GM19035 (cell line): ENCODE measurements around the gene TRAPPC1.

Source experiments
- ATAC-seq: cut with Tn5 transposase; IDR thresholded peaks from one replicate; pipeline ENCODE4 v1.9.1; 2021; ENCODE audit not compliant: unreplicated experiment

The TRAPPC1 gene

DNA sequence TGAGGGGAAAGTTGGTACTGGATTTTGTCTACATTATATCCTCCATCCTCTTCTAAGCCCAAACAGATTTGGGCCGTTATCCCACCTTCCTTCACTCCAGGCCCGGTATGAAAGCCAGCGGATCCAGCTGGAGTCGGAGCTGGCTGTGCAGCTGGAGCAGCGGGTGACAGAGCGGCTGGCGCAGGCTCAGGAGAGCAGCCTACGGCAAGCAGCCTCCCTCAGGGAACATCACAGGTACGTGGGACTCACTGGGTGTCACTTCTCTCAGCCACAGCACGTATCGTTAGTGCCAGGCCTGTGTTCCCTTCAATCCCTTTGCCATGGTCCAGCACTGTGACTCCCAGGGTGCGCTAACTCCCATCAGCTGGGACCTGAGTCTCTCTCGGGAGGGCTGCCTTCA, 11.5 kb upstream of the TRAPPC1 start:
- no peak for ATAC-seq

DNA sequence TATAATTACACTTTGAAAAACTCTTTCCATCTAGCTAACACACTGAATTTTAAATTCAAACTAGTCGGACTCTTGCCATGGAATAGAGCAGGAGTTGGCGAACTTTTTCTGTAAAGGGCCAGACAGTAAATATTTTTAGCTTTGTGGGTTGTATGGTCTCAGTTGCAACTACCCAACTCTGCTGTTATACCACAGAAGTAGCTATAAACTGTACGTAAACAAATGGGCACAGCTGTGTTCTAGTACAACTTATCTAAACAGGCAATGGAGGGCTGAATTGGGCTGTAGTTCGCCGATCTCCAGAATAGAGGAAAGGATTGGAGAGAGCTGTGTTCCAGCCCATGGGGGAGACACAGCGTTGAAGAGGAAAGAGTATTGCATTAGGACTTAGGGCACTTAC, 9.0 kb upstream of the TRAPPC1 start:
- ATAC-seq, result no peak

DNA sequence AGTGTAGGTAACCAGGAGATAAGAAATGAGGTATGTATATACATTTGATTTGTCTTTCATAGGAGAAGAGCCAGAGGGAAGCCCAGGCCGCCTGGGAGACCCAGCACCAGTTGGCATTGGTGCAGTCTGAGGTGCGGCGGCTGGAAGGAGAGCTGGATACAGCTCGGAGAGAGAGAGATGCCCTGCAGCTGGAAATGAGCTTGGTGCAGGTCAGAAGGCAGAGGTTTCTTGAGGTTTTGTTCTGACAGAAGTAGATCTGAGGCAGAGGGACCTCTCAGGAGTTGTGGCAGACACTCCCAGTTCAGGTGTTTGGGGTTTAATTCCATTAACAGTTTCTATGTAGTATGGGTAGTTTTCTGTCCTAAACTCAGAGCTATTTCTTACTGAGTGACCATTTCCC, 8.3 kb upstream of the TRAPPC1 start:
- no peak for ATAC-seq

DNA sequence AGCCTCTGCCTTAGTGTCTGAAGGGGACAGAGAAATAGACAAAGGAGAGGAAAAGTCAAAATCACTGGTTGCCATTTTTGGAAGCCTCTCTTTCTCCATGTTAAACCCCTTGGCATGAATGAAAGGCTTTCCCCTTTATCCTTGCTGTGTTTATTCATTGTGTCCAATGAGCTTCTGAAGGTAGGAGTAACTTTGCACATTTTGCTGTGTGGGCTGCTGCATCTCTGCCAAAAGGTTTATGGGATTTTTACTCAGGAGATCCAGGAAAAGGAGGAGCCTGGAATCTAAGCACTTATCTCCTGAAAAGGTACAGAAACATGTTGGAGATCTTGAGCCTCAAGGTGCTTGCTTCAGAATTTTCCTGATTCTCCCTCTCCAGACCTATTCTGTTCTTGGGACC, 4.1 kb upstream of the TRAPPC1 start:
- no peak for ATAC-seq

DNA sequence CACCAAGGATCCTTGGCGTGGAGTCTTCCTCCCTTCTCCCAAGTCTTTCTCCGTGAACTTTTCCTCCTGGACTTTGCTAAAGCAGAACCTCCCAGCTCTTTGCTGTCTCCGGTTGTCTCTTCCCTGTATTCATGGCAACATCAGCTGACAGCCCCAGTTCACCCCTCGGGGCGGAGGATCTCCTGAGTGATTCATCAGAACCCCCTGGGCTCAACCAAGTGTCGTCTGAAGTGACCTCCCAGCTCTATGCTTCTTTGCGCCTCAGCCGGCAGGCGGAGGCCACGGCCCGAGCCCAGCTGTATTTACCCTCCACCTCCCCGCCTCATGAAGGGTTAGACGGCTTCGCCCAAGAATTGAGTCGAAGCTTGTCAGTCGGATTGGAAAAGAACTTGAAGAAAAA, 1.2 kb upstream of the TRAPPC1 start:
- ATAC-seq, result no peak

DNA sequence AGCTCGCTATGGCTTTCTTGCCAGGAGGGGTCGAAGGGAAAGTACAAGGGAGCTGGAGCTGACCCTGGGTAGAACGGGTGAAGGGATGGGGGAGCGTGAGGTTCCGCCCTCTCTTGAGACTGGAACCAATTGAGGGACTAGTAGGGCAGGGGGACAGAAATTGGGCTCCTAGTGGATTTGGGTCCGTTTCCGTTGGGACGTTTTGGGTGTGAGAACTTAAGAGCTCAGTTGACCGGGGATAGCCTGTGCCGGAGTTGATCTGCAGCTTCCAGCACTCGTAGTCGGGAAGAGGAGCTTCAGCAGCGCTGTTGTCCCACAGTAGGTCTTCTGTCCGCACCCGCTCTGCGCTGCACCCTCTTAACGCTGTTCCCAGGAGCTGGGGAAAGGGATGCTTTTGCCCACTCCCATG, 741 bp upstream of the TRAPPC1 start:
- peak; percentile 8 for ATAC-seq

DNA sequence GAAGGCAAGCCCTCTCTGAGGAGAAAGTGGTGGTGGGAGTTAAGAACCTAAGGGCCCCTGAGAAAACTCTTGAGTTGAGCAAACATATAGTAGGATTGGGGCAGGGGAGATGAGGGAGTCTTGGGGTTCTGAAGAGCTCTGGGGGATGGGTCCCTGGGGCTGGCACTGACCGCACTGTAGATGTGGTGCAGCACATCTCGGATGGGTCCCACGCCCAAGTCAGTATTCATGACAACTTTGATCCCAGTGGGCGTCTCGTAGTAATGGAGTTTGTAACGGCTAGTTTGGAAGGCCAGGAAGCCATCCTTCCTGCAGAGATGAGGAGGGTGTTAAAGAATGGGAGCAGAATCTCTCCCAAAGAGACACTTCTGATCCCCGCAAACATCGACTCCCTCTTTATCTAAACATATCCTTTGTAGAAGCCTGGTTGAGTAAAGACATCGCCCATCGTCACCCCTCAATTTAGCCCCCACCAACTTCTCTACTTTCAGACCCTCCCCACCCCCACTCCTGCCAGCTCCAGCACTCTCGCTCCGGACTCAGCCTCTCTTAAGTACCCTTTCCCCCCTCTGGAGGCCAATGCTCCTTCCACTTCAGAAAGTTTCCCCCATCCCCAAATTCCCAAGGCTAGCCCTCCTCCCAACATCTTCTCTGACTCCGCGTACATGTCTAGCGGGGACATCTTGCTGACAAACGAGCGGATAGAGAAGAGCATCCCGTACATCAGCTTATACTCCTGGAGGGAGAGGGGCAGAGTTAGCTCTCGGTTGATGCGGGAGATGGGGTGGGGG, 710 bp downstream of the TRAPPC1 start:
- no peak for ATAC-seq

DNA sequence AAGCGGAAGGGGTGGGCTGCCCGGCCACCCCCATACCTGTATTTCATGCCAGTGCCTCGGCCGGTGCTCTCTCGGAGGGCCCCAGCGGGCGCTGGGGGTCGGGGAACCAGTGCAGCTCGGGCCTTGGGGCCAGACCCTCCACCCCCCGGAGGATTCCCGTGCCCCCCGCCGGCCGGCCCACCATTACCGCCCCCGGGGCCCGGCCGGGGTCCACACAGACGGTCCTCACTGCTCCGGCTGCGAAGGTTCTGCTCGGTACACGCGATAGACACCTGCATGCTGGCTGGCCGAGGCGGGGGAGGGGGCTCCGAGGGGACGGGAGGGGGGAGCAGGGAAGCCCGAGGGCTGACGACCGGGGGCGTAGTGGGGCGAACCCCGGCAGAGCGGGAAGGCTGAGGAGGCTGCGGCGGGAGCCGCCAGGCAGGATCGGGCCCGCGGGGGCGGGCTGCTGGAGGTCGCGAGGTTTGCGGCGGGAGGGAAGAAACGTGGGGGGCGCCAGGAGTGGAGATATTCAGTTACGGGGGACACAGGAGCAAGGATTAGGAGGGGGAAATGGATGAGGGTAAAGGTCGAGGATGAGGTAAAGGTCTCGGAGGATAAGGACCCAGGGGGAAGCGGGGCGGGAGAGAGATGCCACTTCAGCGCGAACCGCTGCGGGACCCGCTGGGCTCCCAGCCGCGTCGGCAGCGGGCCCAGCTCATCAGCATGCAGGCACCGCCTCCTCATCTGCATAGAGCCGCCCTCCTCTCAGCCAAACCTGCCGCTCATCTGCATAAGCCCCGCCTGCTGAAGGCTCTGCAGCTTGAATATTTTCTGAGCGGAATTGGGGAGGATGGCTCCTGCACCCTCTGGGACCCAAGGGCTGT, 2.4 kb downstream of the TRAPPC1 start, which contains the start of gene KCNAB3:
KCNAB3 (minus strand) TSS at position 699 of the 866 bp plus-strand sequence; CDS start at position 278, 421 bp downstream.
- no peak for ATAC-seq

DNA sequence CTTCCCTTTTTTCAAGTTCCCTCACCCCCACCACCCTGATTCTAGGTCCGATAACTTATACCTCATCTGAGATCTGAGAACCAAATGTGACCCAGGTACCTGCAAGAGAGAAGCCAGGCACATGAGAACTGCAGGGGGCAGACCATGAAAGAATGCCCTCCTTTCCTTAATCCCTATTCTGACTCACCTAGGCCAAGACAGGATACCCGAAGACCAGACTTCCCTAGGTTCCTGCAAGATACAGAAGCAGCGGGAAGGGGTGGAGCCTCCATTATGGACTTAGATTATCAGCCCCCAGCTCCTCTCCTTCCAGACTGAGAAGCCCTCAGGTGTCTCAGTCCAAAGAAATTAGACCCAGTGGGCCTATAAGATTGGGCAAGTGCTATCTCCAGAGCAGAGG, 4.2 kb downstream of the TRAPPC1 start:
- ATAC-seq, result no peak

DNA sequence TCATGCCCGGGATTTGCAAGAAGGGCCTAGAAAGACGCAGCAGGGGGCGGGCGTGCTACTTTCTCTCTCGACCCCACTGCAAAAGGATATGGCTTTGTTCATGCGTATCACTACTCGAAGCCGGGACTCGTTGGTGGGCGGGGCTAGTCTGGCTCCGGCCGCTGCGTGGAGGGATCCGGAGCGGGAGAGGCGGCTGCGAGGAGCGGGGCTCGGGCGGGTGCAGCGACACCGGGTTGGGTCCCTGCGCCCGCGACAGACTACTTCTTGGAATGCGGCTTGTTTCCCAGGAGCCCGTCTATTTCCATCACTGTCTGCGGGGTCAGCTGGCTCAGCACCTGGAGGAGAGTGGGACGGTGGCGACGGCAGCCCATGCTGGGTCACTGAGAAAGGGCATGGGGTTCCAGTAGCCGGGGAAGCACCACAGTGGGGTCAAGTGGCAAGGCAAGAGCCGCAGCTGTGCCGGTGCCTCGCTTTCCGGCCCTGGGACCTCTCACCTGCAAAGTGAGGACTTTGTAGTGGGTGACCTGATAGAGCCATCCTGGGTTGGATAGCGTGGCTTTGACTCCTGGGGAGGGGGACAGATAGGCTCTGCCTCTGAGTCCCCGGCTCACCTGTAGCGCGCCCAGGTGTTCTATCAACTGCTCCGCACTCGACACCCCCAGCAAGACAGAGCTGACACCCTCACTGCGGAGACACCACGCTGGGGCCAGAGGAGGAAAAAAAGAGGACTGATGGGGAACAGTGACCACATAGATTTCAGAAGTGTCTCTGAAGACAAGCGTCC, 8.7 kb downstream of the TRAPPC1 start:
- ATAC-seq, result no peak

DNA sequence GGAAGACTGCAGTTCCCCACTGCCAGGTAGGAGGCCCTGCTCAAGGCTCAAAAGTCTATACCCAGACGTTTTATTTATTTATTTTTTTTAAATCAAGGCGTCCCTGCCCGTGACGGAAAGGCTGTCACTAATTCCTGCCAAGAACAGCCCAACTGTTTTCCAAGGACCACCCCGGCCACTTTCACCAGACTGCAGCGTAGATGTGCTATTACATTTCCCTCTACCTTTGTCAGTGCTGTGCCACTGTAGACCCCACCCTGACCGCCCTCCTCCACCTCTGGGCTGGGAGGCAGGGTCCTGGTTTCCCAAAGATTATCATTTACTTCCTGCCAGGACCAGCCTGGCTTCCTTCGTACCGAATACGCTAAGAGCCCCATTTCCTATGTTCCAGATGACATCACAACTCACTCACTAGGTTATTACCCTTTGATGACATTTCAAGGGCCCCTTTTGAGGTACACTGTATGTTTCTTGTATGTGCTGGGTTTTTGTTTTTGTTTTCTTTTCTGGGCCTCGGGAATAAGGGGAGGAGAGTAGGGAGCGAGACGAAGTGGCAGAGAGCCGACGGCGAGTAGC, 9.4 kb downstream of the TRAPPC1 start:
- ATAC-seq, result no peak

DNA sequence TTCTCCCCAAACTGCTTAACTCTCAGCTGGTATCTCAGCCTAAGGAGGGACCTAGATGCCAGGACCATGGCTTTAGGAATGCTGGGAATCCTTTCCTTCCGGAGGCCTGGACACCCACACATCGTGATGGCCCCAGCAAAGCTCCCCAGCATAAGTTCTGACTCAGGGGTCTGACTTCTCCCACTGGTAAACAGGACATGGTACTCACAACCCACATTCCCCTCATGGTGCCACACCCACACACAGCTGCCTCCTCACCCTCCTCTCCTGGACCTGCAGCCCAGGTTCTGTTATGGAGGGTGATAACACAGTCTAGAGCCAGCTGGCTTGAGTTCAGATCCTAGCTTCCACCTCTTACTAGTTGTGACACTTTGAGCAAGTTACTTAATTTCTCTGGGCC, 14.9 kb downstream of the TRAPPC1 start:
- ATAC-seq, result no peak

DNA sequence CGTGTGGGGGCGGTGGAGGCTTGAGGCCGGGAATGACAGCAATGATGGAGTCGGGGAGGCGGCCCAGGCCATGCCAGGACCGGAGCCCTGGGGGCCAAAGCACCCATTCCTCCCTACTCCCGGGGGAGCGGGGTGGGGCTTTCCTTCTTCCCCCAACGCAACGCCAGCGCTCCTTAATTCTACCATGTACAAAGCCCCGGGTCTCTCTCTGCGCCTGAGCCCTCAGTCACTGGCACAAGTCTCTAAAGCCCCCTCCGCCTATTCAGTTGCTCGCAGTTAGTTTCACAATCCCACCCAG, 15.4 kb downstream of the TRAPPC1 start:
- no peak for ATAC-seq

DNA sequence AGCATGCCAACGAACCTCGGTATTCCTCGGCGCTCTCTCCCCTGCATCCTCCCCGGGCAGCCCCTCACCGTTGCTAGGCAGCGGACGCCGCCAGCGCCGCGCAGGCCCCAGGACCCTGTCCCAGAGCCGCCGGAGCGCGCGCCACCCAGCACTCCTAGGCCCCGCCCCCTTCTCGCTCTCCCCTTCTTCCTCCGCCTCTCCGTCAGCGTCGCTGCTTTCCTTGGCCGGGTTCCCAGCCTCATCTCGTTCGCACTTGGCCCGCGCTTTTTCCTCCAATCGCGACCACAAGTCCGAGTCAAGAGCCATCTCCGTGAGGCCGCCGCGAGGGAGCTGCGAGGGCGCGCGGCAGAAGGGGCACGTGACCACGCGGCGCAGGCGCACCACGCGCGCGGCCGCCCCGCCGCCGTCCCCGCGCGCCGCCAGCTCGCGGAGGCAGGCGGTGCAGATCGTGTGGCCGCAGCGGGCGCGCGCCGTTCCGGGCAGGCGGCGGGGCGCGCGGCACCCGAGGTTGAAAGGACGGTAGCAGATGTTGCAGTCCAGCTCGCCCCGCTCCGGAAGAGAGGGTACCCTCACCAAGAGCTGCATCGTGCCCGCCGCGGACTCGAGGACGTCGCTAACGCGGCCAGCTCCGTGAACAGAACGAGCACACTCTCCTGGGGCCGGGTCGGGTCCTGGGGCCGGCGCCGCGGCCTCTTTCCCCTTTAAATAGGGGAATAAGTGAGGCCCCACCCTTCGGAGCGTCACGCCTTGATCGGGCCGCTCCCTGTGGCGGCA, 15.9 kb downstream of the TRAPPC1 start, which contains the start of gene RNF227:
RNF227 (minus strand) TSS at position 679 of the 774 bp plus-strand sequence; CDS start at position 585, 94 bp downstream.
- ATAC-seq, result peak; percentile 70

DNA sequence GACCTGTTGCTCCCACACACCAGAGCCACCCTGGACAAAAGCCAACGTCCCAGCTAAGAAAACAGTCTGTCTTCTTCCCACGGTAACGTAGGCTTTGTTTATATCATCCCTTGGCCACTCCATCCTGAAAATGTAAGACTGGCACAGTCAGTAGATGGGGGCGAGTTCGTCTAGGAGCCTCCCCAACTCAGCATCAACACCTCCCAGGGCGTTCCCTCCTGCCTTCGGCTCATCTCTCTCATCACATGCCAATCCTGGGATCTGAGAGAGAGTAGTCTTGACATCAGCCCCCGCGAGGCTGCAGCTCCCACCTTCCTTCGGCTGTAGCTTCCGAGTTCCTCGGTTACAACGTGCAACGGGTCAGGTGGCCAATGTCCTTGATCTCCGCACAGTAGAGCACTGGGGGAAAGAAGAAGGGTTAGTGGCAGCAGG, 16.6 kb downstream of the TRAPPC1 start:
- peak; percentile 2 for ATAC-seq

DNA sequence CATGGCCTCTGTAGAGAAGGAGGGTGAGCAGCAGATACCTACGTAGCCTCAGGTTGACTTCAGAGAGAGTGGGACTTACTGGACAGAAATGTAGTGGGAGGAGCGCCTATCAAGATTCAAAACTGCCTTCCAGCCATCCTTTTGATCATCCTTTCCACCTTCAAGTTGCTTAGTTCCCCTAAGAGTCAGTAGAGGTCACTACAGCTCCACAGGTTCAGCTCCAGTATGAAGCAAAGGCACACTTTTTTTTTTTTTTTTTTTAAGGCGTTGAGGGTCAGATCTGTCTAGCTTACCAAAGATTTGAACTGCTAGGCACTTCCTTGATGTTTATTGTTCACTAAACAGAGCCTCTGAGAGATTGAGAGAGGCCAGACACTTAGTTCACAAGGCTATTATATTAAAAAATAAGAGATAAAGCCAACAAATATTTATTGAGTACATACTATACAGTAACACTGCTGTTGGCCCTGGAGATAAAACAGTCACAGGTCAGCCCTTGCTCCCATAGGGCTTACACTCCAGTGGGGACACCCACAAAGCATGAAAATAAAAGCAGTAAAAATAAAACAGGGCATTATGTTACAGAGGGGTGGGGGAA, 18.7 kb downstream of the TRAPPC1 start:
- ATAC-seq, result no peak

DNA sequence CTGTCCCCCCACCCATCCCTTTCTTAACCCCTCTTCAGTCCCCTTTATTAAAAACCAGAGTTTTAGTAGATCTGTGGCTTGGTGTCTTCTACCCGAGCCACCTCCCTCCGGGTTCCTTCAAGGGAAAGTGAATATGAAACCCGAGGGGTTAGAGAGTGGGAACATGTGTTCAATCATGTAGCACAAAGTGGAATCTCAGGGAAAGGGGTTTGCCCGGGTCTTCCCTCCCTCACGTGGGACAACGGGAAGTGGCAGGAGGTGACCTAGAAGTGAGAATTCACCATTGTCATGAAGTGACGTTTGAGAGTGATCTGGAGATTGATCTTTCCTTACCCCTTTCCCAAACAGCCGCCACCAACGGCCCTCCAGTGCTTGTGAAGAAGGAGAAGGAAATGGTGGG, 20.6 kb downstream of the TRAPPC1 start:
- no peak for ATAC-seq

DNA sequence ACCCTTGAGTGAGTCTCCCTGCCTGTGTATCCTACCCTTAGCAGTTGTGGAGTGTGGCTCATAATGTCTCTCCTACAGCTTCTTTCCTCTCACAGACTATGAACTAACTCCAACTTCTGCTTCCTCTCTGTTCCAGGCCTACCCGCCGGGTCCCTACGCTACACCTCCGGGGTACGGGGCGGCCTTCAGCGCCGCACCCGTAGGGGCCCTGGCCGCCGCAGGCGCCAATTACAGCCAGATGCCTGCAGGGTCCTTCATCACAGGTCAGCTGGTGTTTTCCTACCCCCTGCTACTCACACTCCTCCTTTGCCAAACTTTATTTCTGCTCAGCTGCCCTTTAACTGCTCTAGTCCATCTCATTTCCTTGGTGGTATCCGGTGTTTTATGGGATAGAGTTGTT, 21.0 kb downstream of the TRAPPC1 start:
- ATAC-seq, result no peak

DNA sequence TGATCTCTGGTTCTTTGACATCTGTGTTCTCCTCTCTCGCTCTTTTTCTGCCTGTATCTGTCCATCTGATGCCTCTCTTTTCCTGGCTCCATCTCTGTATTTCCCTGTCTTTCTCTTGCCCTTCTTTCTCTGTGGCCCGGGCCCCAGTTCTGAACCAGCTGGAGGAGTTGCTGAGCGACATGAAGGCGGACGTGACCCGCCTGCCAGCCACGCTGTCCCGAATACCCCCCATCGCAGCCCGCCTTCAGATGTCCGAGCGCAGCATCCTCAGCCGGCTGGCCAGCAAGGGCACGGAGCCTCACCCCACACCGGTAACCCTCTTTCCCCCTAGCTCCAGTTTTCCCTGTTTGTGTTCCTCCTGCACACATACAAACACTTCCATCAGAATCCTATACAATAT, 21.5 kb downstream of the TRAPPC1 start:
- ATAC-seq, result no peak

DNA sequence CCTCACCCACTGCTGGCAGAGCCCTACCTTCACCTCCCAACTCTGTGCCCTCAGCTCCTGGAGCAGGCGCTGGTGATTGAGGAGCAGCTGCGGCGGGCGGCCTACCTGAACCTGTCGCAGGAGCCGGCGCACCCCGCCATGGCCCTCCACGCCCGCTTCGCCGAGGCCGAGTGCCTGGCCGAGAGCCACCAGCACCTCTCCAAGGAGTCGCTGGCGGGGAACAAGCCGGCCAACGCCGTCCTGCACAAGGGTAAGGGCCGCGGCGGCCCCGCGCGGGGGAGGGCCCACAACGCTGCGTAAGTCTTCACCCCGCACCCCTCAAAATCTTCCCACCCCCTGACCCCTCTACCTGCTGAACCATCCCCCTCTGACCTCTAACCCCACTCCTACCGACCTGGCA, 22.7 kb downstream of the TRAPPC1 start:
- no peak for ATAC-seq
